GM20431 (cell line): ENCODE measurements around the gene FFAR1.

Experiments
- in situ Hi-C: fragments of 300-500 bp; cut with MseI, MboI; formaldehyde crosslinking; loops from one replicate; pipeline ENCODE4 v1.15.0; 2020; ENCODE audit warnings: low sequenced_read_pairs; ENCODE audit not compliant: unreplicated experiment

Gene FFAR1

GRCh38 chr19:35347171-35347929 is at the start of gene FFAR1:
FFAR1 (plus strand) TSS chr19:35347902; CDS start chr19:35351552, 3,650 bp downstream.
- in situ Hi-C loops = no loop called here

- in situ Hi-C loops = no loop called here
Measured at GRCh38 chr19:35297922-35298321, 49.8 kb upstream of the FFAR1 start.

- in situ Hi-C loops = no loop called here
Measured at GRCh38 chr19:35298561-35298972, 49.1 kb upstream of the FFAR1 start.

GRCh38 chr19:35299523-35300338 is 48.0 kb upstream of the FFAR1 start:
- in situ Hi-C loops = no loop called here

- in situ Hi-C loops = no loop called here
Measured at GRCh38 chr19:35300339-35300649, 47.4 kb upstream of the FFAR1 start.

GRCh38 chr19:35301961-35302360 is 45.7 kb upstream of the FFAR1 start:
- in situ Hi-C loops = no loop called here

GRCh38 chr19:35302446-35302845 is 45.3 kb upstream of the FFAR1 start:
- in situ Hi-C loops = no loop called here

- in situ Hi-C loops = no loop called here
Measured at GRCh38 chr19:35303357-35303915, 44.3 kb upstream of the FFAR1 start.

- in situ Hi-C loops = no loop called here
Measured at GRCh38 chr19:35304036-35304435, 43.7 kb upstream of the FFAR1 start.

- in situ Hi-C loops = no loop called here
Measured at GRCh38 chr19:35305181-35305580, 42.5 kb upstream of the FFAR1 start.

- in situ Hi-C loops = no loop called here
Measured at GRCh38 chr19:35306473-35307246, 41.0 kb upstream of the FFAR1 start.

- in situ Hi-C loops = no loop called here
Measured at GRCh38 chr19:35307931-35308330, 39.8 kb upstream of the FFAR1 start.

- in situ Hi-C loops = no loop called here
Measured at GRCh38 chr19:35308910-35309309, 38.8 kb upstream of the FFAR1 start.

GRCh38 chr19:35309481-35310279 is 38.0 kb upstream of the FFAR1 start:
- in situ Hi-C loops = no loop called here

GRCh38 chr19:35310331-35310730 is 37.4 kb upstream of the FFAR1 start:
- in situ Hi-C loops = no loop called here

- in situ Hi-C loops = no loop called here
Measured at GRCh38 chr19:35310811-35311465, 36.8 kb upstream of the FFAR1 start.

- in situ Hi-C loops = no loop called here
Measured at GRCh38 chr19:35311901-35312665, 35.6 kb upstream of the FFAR1 start.

- in situ Hi-C loops = no loop called here
Measured at GRCh38 chr19:35313587-35313986, 34.1 kb upstream of the FFAR1 start.
